Small intestine (tissue), 7 donors: ENCODE measurements around the gene TMEM163. TPM values are rescaled to one million over a fixed set of nuclear protein-coding genes. Genes with fewer than 3 reads are reported as not detected.
A peak's percentile ranks its signal among the peaks of the same experiment; 100 is the strongest.

ENCODE experiments used
- DNase-seq, 2 donors: peaks; one replicate each; pipeline versions ENCODE4 v3.0.0 to v3.0.0-alpha.2; 2013
- FAIRE-seq: peaks from 2 replicates; lab custom pipeline; 2012; peaks lifted over from hg19 to GRCh38; lab: Jason Lieb, UNC
- H3K27ac ChIP-seq, 3 donors: one replicate each; pipeline ENCODE4 v1.5.1; 2013; ENCODE audit warnings: low read length in 2 of 3, mild to moderate bottlenecking in 2 of 3, control low read depth in 1 of 3, inconsistent platforms in 1 of 3, low read depth in 1 of 3, moderate library complexity in 1 of 3
- H3K27me3 ChIP-seq, 3 donors: one replicate each; pipeline ENCODE4 v1.6.1; 2013; ENCODE audit warnings: low read length in 3 of 3, inconsistent platforms in 1 of 3; ENCODE audit not compliant: control insufficient read depth in 3 of 3, insufficient read depth in 3 of 3
- H3K36me3 ChIP-seq, 3 donors: one replicate each; pipeline ENCODE4 v1.6.1; 2013; ENCODE audit warnings: low read length in 3 of 3, inconsistent platforms in 1 of 3, low read depth in 1 of 3, mild to moderate bottlenecking in 1 of 3, moderate library complexity in 1 of 3; ENCODE audit not compliant: control insufficient read depth in 3 of 3, insufficient read depth in 2 of 3
- H3K4me1 ChIP-seq, 3 donors: one replicate each; pipeline ENCODE4 v1.6.1; 2013; ENCODE audit warnings: low read length in 2 of 3, inconsistent platforms in 1 of 3, low read depth in 1 of 3, mild to moderate bottlenecking in 1 of 3, moderate library complexity in 1 of 3; ENCODE audit not compliant: control insufficient read depth in 3 of 3, insufficient read depth in 2 of 3
- H3K4me3 ChIP-seq, 3 donors: one replicate each; pipeline ENCODE4 v1.5.1; 2013; ENCODE audit warnings: low read length in 3 of 3, control low read depth in 1 of 3, inconsistent platforms in 1 of 3, low read depth in 1 of 3, mild to moderate bottlenecking in 1 of 3, moderate library complexity in 1 of 3
- H3K9me3 ChIP-seq, 2 donors: one replicate each; pipeline ENCODE4 v1.6.1; 2013; ENCODE audit warnings: low read depth in 1 of 2, low read length in 1 of 2; ENCODE audit not compliant: control insufficient read depth in 2 of 2, insufficient read depth in 1 of 2
- WGBS, 3 donors: extraction: QIAGEN DNeasy Blood & Tissue Kit; methylation state at CpG; one replicate each; pipeline ENCODE4 v1.1.7; 2013; 5-methylcytosine and 5-hydroxymethylcytosine counted together
- polyA plus RNA-seq, 4 donors: library from polyadenylated mRNA; stranded (reverse) in 3 of 4; unstranded in 1 of 4; fragments of 200-250 nt in 3 of 4; fragments of 120-200 nt in 1 of 4; gene quantifications; one replicate each; pipeline versions ENCODE4 v1.2.1 to v1.2.3, GENCODE V29; 2013
- donor health status: healthy with polysubstance abuse.
- donor health status: control.
- donor health status: control.
- donor health status: Bipolar disorder and iron deficiency.
- donor health status: healthy.

Gene TMEM163
- polyA plus RNA-seq, 4 donors: 0.13 to 0.57 (median 0.38) TPM

GRCh38 chr2:134432435-134432883 is 286.3 kb downstream of the TMEM163 start:
- H3K27me3 ChIP-seq: no peaks in the 10 kb centered on the region
- H3K4me1 ChIP-seq: peaks cover 0 to 13% (median 0%) of the 10 kb centered on the region in 3 donors
- WGBS, 3 donors: 96 to 98% (median 97%) methylated on average over 3 of the region's 3 CpGs
- no peak overlapping the region for H3K4me3 ChIP-seq
- DNase-seq (peak; percentile 61 to 65), FAIRE-seq (no peak)
- peaks cover 13 to 51% (median 40%) of the 10 kb centered on the region in 3 donors for H3K36me3 ChIP-seq
- no peaks in the 10 kb centered on the region for H3K9me3 ChIP-seq
- no peak overlapping the region for H3K27ac ChIP-seq

DNA sequence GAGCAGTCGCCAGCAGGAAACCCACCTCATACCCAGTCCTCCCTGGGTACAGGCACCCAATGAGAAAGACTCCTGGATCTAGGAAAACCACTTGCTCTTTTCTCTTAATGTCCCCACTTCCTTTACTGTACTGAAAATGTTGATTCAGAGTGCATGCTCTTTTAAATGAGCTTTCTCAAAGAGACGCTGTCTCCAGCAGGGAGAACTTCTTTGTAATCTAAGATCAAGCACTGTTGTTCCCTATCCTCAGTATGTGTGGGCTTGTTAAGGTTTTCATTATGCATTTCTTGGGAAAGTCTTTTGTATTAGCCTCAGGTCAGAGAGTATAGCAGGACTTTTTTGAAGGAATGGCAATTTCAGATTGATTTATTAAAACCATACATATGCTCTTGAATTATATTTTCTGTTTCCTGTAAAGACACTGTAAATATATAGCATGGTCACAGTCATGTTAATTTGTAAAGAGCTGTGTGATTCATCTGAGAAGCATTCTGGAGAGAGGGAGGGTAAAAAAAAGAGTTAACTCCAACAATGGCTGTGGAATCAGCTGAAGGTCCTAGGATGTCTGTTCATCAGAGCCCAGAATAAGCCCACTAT is 286.9 kb downstream of the TMEM163 start:
- FAIRE-seq: no peak
- no peak overlapping the region for H3K4me3 ChIP-seq
- no peak overlapping the region for H3K27ac ChIP-seq
- 82 to 88% (median 87%) methylated on average over 2 of the region's 2 CpGs for WGBS, 3 donors
- no peak for DNase-seq
- H3K36me3 ChIP-seq: peaks cover 13 to 50% (median 40%) of the 10 kb centered on the region in 3 donors
- H3K9me3 ChIP-seq: no peaks in the 10 kb centered on the region
- peaks cover 0 to 13% (median 0%) of the 10 kb centered on the region in 3 donors for H3K4me1 ChIP-seq
- H3K27me3 ChIP-seq: no peaks in the 10 kb centered on the region

- FAIRE-seq: no peak
- peaks cover 0 to 13% (median 0%) of the 10 kb centered on the region in 3 donors for H3K4me1 ChIP-seq
- H3K36me3 ChIP-seq: peaks cover 13 to 38% (median 31%) of the 10 kb centered on the region in 3 donors
Measured at GRCh38 chr2:134429886-134430285, 288.9 kb downstream of the TMEM163 start.

GRCh38 chr2:134426721-134427120 is 292.1 kb downstream of the TMEM163 start:
- Histone ChIP-seq H3K4me3 (no peak overlapping the region), H3K36me3 (peaks cover 9 to 40% (median 34%) of the 10 kb centered on the region in 3 donors), H3K27me3 (no peaks in the 10 kb centered on the region), H3K4me1 (no peaks in the 10 kb centered on the region), H3K27ac (no peak overlapping the region), H3K9me3 (no peaks in the 10 kb centered on the region)
- FAIRE-seq: no peak
- DNase-seq: no peak
- 89 to 92% (median 92%) methylated on average over 3 of the region's 3 CpGs for WGBS, 3 donors

More at GRCh38 chr2:134429886-134430285, 288.9 kb downstream of the TMEM163 start:
- no peak for DNase-seq
- H3K4me3 ChIP-seq: no peak overlapping the region
- no peaks in the 10 kb centered on the region for H3K27me3 ChIP-seq
- no peaks in the 10 kb centered on the region for H3K9me3 ChIP-seq
- 86 to 94% (median 88%) methylated on average over 4 of the region's 4 CpGs for WGBS, 3 donors
- no peak overlapping the region for H3K27ac ChIP-seq

GRCh38 chr2:134425724-134426496 is 292.9 kb downstream of the TMEM163 start:
- no peaks in the 10 kb centered on the region for H3K9me3 ChIP-seq
- WGBS, 3 donors: 89 to 96% (median 95%) methylated on average over 6 of the region's 6 CpGs
- H3K27ac ChIP-seq: no peak overlapping the region
- no peak overlapping the region for H3K4me3 ChIP-seq
- no peaks in the 10 kb centered on the region for H3K4me1 ChIP-seq
- H3K36me3 ChIP-seq: peaks cover 9 to 33% (median 29%) of the 10 kb centered on the region in 3 donors
- no peaks in the 10 kb centered on the region for H3K27me3 ChIP-seq
- FAIRE-seq: no peak
- DNase-seq: no peak

DNA sequence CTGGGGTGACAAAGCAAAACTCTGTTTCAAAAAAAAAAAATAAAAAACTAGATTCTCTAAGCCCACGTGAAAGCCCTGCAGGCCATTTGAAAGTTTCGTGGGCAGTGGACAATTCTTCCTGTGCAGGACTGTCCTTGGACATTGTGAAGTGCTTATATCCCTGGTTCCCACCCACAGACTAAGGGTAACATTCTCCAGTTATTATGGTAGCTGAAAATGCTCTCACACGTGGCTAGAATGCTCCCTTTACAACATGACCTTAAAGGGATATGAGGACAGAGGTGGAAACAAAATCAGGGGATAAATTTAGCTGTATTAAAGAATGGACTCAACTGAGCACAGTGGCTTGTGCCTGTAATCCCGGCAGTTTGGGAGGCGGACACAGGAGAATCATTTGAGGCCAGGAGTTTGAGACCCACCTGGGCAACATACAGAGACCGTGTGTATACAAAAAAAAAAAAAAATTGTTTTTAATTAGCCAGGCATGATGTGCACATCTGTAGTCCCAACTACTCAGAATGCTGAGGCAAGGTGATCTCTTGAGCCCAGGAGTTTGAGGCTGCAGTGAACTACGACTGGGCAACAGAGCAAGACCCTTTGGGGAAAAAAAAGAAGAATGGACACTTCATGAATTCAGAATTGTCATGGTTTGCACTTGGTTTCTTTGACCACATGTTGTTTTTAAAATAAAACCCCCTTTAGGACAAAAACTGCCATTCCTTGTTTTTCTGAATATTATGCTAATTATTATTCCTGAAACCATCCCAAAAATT is 297.1 kb downstream of the TMEM163 start:
- WGBS, 3 donors: 86 to 90% (median 89%) methylated on average over 7 of the region's 7 CpGs
- no peaks in the 10 kb centered on the region for H3K4me1 ChIP-seq
- H3K9me3 ChIP-seq: no peaks in the 10 kb centered on the region
- FAIRE-seq (no peak), DNase-seq (no peak)
- no peak overlapping the region for H3K27ac ChIP-seq
- H3K4me3 ChIP-seq: no peak overlapping the region
- peaks cover 5 to 25% (median 20%) of the 10 kb centered on the region in 3 donors for H3K36me3 ChIP-seq
- no peaks in the 10 kb centered on the region for H3K27me3 ChIP-seq

DNA sequence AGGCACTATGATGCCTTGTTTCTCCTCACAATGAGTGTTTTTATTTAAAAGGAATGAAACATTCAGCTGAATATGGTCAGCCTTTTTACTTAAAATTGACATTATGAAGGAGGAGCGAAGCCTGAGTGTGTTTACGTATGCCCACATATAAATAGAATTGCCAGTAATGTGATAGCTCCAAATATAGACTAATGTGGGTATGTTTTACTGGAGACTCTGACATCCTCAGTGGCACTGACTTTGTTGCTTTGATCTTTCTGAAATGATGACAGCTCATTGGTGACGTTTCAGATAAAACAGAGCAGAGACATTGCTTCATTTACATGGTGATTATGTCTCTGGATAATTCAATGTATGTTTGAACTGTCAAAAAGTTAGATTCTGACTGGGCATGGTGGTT is 297.9 kb downstream of the TMEM163 start:
- 83 to 91% (median 87%) methylated on average over 3 of the region's 3 CpGs for WGBS, 3 donors
- Histone ChIP-seq H3K4me1 (no peaks in the 10 kb centered on the region), H3K36me3 (peaks cover 5 to 24% (median 17%) of the 10 kb centered on the region in 3 donors), H3K9me3 (no peaks in the 10 kb centered on the region), H3K27ac (no peak overlapping the region), H3K27me3 (no peaks in the 10 kb centered on the region), H3K4me3 (no peak overlapping the region)
- DNase-seq: no peak
- no peak for FAIRE-seq

DNA sequence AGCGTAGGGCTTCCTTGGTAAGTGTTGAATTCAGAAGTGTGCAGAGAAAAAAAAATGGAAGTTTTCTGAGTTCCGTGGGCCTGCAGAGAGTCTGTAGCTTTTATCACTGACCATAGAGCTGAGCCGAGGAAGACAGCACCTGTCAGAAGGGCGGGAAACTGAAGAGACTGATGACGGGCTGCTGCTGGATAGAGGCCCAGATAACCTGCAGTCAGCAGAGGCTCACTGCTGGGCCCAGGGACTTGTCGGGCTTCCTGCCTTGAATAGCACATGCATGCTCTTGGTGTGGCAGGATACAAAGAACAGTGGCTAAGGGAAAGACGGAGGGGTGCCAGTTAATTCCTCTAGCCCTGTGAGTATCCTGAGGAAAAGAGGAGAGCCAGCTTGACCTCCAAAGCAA is 298.5 kb downstream of the TMEM163 start:
- Histone ChIP-seq H3K36me3 (peaks cover 5 to 23% (median 17%) of the 10 kb centered on the region in 3 donors), H3K9me3 (no peaks in the 10 kb centered on the region), H3K4me3 (no peak overlapping the region), H3K4me1 (no peaks in the 10 kb centered on the region), H3K27me3 (no peaks in the 10 kb centered on the region), H3K27ac (no peak overlapping the region)
- no peak for DNase-seq
- FAIRE-seq: no peak
- WGBS, 3 donors: 79 to 88% (median 83%) methylated on average over 7 of the region's 7 CpGs
